HepG2 (cell line): ENCODE measurements around the gene EHD1. TPM values are rescaled to one million over a fixed set of nuclear protein-coding genes. Genes with fewer than 3 reads are reported as not detected.

Source experiments
- HNRNPH1 ChIP-seq: fragments of 200-400 bp; formaldehyde crosslinking; optimal IDR thresholded peaks from 2 replicates; pipeline ENCODE3; 2017; ENCODE audit warnings: mild to moderate bottlenecking, low read depth, low read length
- ISL2 ChIP-seq: sonication (generic); formaldehyde crosslinking; IDR thresholded peaks from 2 replicates; pipeline ENCODE4 v1.5.0; 2020; ENCODE audit warnings: missing genetic modification reagents
- KLF9 ChIP-seq: IDR thresholded peaks from 2 replicates; pipeline ENCODE4 v1.6.1; 2016; ENCODE audit warnings: low read depth
- MIER2 ChIP-seq: IDR thresholded peaks from 2 replicates; pipeline ENCODE4 v1.6.1; 2016; ENCODE audit warnings: missing biosample characterization, missing genetic modification reagents
- MXI1 ChIP-seq: IDR thresholded peaks from 3 replicates; pipeline ENCODE4 v1.6.1; 2012; ENCODE audit warnings: low read depth, low read length, inconsistent platforms, borderline replicate concordance
- NCOA1 ChIP-seq: sonication (generic); formaldehyde crosslinking; IDR thresholded peaks from 2 replicates; pipeline ENCODE4 v1.9.0; 2021; ENCODE audit warnings: missing genetic modification reagents
- NR2F6 ChIP-seq, 2 experiments: IDR thresholded peaks; 2 replicates each; pipeline ENCODE4 v1.6.1; 2016; ENCODE audit warnings: antibody characterized with exemption in 1 of 2, mild to moderate bottlenecking in 1 of 2
- NRL ChIP-seq: sonication (generic); formaldehyde crosslinking; IDR thresholded peaks from 2 replicates; pipeline ENCODE4 v1.5.0; 2020; ENCODE audit warnings: missing genetic modification reagents, mild to moderate bottlenecking, moderate library complexity, borderline replicate concordance
- PCBP2 ChIP-seq: fragments of 200-400 bp; formaldehyde crosslinking; optimal IDR thresholded peaks from 2 replicates; pipeline ENCODE3; 2018; ENCODE audit warnings: low read length, low read depth; ENCODE audit not compliant: poor library complexity, severe bottlenecking
- ZFY ChIP-seq: sonication (generic); formaldehyde crosslinking; IDR thresholded peaks from 2 replicates; pipeline ENCODE4 v1.4.0; 2020; ENCODE audit warnings: missing genetic modification reagents
- ZNF235 ChIP-seq: sonication (generic); formaldehyde crosslinking; IDR thresholded peaks from 2 replicates; pipeline ENCODE4 v1.8.1; 2023; ENCODE audit warnings: mild to moderate bottlenecking, missing genetic modification reagents, borderline replicate concordance
- ZNF451 ChIP-seq: sonication (generic); formaldehyde crosslinking; IDR thresholded peaks from 2 replicates; pipeline ENCODE4 v1.5.0; 2020; ENCODE audit warnings: mild to moderate bottlenecking, missing genetic modification reagents
- ZNF607 ChIP-seq: sonication (generic); formaldehyde crosslinking; IDR thresholded peaks from 2 replicates; pipeline ENCODE4 v1.5.1; 2020; ENCODE audit warnings: missing genetic modification reagents, mild to moderate bottlenecking, borderline replicate concordance
- ZSCAN31 ChIP-seq: sonication (generic); formaldehyde crosslinking; IDR thresholded peaks from 2 replicates; pipeline ENCODE4 v1.5.0; 2020; ENCODE audit warnings: low read depth, mild to moderate bottlenecking, missing genetic modification reagents
- polyA plus RNA-seq, 8 experiments: library from polyadenylated mRNA; depleted of rRNA in 3 of 8; stranded (reverse) in 7 of 8; unstranded in 1 of 8; fragments of >200 nt; fragmentation: Illumina TruSeq in 4 of 8; extraction: Trizol in 4 of 8; gene quantifications; 2 replicates each; pipeline versions ENCODE4 v1.2.1 to v1.2.3, GENCODE V29; 2011 to 2016; ENCODE audit warnings: low read depth in 4 of 8, missing spikeins in 1 of 8, mixed read lengths in 1 of 8; ENCODE audit not compliant: insufficient read depth in 1 of 8
- total RNA-seq, 5 experiments: library from RNA; depleted of rRNA; stranded (reverse); fragments of >200 nt; fragmentation: Illumina TruSeq; extraction: Trizol; gene quantifications; 2 replicates each; pipeline ENCODE4 v1.2.3, GENCODE V29; 2016; ENCODE audit warnings: low read depth in 1 of 5
- TF ChIP-seq, protein P1 (sequence below): sonication (generic); formaldehyde crosslinking; IDR thresholded peaks from 2 replicates; pipeline ENCODE4 v1.5.1; 2020; ENCODE audit warnings: missing genetic modification reagents, mild to moderate bottlenecking, borderline replicate concordance
- TF ChIP-seq, protein P2 (sequence below), 2 experiments: IDR thresholded peaks; 2 replicates each; pipeline ENCODE4 v1.6.1; 2011 to 2012; ENCODE audit warnings: low read length in 2 of 2, borderline replicate concordance in 1 of 2, low read depth in 1 of 2, mild to moderate bottlenecking in 1 of 2, moderate library complexity in 1 of 2
- TF ChIP-seq, protein P3 (sequence below): sonication (generic); formaldehyde crosslinking; IDR thresholded peaks from 2 replicates; pipeline ENCODE4 v1.4.0; 2020; ENCODE audit warnings: missing genetic modification reagents
- TF ChIP-seq, protein P4 (sequence below): sonication (generic); formaldehyde crosslinking; IDR thresholded peaks from 2 replicates; pipeline ENCODE4 v1.8.1; 2023; ENCODE audit warnings: mild to moderate bottlenecking, missing genetic modification reagents, borderline replicate concordance

EHD1 gene
- total and polyA plus RNA-seq, 2 of the 13 experiments (the other 11 are each of a cell fraction or from before 2014, with no cell fraction given) = 23.6 to 26.6 TPM

DNA sequence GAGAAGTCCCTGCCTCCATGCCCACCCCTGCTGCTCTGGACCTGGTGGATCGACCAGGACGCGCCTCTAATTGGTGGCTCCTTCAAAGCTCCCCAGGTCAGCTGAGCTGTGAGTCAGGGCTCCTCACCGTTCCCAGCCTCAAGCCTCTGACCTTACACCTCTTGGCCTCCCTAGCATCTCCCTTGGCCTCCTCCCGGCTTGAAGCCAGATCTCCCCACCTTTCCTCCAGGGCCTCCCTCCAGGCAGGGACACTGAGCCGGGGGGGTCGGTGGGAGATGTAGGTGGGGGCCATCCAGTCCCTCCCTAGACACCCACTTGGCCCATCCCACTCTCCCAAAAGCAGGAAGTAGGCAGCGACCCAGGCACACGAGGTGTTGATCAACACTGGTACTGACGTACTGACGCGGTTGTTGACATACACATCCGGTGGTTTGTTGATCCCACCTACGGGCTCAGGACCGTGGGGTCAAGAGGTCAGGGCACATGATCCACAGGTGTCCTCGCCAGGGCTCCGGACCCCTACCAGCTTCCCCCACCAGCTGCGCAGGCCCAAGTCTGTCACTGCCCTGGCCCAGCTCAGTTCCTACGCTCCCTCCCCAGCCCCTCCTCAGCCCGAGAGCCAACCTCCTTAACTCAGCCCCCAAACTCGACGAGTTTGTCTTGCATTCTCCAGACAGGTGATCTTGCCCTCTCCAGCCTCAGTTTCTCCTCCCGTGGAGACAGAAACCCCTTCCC is 37.8 kb upstream of the EHD1 start (continued):
- TF ChIP-seq, protein P1, sequence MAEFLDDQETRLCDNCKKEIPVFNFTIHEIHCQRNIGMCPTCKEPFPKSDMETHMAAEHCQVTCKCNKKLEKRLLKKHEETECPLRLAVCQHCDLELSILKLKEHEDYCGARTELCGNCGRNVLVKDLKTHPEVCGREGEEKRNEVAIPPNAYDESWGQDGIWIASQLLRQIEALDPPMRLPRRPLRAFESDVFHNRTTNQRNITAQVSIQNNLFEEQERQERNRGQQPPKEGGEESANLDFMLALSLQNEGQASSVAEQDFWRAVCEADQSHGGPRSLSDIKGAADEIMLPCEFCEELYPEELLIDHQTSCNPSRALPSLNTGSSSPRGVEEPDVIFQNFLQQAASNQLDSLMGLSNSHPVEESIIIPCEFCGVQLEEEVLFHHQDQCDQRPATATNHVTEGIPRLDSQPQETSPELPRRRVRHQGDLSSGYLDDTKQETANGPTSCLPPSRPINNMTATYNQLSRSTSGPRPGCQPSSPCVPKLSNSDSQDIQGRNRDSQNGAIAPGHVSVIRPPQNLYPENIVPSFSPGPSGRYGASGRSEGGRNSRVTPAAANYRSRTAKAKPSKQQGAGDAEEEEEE (CRISPR knock-in tag) = no peak
- TF ChIP-seq ZNF235 (CRISPR knock-in tag) = no peak
- TF ChIP-seq HNRNPH1 = no peak
- TF ChIP-seq MIER2 (CRISPR knock-in tag) = no peak
- TF ChIP-seq PCBP2 = no peak
- TF ChIP-seq ZSCAN31 (CRISPR knock-in tag) = no peak
- no peak for TF ChIP-seq ISL2 (CRISPR knock-in tag)
- 0 out of 2 replicates have a peak, but pooled peaks have one; percentile 25 for TF ChIP-seq ZNF607 (CRISPR knock-in tag)
- TF ChIP-seq KLF9 (CRISPR knock-in tag) = no peak
- no peak for TF ChIP-seq ZNF451 (CRISPR knock-in tag)
- TF ChIP-seq, protein P2, sequence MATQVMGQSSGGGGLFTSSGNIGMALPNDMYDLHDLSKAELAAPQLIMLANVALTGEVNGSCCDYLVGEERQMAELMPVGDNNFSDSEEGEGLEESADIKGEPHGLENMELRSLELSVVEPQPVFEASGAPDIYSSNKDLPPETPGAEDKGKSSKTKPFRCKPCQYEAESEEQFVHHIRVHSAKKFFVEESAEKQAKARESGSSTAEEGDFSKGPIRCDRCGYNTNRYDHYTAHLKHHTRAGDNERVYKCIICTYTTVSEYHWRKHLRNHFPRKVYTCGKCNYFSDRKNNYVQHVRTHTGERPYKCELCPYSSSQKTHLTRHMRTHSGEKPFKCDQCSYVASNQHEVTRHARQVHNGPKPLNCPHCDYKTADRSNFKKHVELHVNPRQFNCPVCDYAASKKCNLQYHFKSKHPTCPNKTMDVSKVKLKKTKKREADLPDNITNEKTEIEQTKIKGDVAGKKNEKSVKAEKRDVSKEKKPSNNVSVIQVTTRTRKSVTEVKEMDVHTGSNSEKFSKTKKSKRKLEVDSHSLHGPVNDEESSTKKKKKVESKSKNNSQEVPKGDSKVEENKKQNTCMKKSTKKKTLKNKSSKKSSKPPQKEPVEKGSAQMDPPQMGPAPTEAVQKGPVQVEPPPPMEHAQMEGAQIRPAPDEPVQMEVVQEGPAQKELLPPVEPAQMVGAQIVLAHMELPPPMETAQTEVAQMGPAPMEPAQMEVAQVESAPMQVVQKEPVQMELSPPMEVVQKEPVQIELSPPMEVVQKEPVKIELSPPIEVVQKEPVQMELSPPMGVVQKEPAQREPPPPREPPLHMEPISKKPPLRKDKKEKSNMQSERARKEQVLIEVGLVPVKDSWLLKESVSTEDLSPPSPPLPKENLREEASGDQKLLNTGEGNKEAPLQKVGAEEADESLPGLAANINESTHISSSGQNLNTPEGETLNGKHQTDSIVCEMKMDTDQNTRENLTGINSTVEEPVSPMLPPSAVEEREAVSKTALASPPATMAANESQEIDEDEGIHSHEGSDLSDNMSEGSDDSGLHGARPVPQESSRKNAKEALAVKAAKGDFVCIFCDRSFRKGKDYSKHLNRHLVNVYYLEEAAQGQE (IDR thresholded peaks at IDR 0.05; ENCODE audit: borderline replicate concordance in 1 of 2, low read depth in 1 of 2, low read length in 2 of 2) = no peak
- no peak; the same call in 1 of the 2 replicates for TF ChIP-seq NRL (CRISPR knock-in tag)
- peak; percentile 69; the same call in 1 of the 3 replicates for TF ChIP-seq MXI1
- TF ChIP-seq, protein P3, sequence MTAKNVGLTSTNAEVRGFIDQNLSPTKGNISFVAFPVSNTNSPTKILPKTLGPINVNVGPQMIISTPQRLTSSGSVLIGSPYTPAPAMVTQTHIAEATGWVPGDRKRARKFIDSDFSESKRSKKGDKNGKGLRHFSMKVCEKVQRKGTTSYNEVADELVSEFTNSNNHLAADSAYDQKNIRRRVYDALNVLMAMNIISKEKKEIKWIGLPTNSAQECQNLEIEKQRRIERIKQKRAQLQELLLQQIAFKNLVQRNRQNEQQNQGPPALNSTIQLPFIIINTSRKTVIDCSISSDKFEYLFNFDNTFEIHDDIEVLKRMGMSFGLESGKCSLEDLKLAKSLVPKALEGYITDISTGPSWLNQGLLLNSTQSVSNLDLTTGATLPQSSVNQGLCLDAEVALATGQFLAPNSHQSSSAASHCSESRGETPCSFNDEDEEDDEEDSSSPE = no peak
- no peak for TF ChIP-seq NCOA1 (CRISPR knock-in tag)
- TF ChIP-seq ZFY (CRISPR knock-in tag) = no peak
- TF ChIP-seq, protein P4, sequence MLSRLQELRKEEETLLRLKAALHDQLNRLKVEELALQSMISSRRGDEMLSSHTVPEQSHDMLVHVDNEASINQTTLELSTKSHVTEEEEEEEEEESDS = no peak
- TF ChIP-seq NR2F6 (IDR thresholded peaks at IDR 0.05) = peak; percentile 89
- peak; percentile 94 for TF ChIP-seq NR2F6 (CRISPR knock-in tag; IDR thresholded peaks at IDR 0.05)
